NK-92 treated with Interleukin-12 subunit alpha and Interleukin-12 subunit beta, amount 100 ng/mL, for 24 hours (cell line): ENCODE results near the gene KCNIP4.

ENCODE experiments used
- DNase-seq: peaks from one replicate; lab custom pipeline; 2025; lab: John Stamatoyannopoulos, UW

The KCNIP4 gene

DNA sequence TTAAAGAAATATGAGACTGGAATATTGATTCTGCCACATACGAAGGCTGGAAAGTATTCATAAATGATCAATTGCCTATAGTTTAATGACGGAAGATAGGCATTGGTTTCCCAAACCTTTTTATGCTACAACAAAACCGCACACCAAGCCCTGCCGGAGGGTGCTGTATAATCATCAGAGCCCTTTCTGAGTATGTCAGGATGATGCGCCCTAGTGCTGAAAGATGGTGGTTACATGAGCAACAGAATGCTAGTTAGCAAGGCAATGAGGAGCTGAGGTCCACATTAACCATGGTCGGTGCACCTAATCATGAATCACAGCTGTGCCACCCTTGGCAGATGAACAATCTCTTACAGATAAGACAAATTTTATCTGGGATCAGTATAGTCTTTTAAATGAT lies 757.3 kb downstream of the KCNIP4 start:
- DNase-seq: no peak

GRCh38 chr4:21184788-21185187 lies 763.8 kb downstream of the KCNIP4 start:
- DNase-seq: no peak

DNA sequence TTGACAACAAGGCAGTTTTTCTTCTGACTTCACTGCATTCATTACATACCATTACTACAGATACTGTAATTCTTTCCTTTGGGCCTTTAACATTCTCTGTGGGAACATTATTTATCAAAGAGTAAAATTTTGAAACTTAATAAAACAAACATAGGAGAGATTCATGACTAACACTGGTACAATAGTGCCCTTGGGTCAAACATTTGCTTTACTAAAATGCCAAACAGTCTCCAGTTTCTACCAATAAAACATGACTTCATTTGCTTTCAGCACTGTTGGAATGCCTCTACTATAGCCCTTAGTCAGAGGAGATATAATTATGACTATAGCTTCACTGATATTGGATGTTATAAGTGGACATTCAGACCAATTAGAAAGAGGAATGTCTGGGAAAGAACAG lies 766.9 kb downstream of the KCNIP4 start:
- DNase-seq: no peak

DNA sequence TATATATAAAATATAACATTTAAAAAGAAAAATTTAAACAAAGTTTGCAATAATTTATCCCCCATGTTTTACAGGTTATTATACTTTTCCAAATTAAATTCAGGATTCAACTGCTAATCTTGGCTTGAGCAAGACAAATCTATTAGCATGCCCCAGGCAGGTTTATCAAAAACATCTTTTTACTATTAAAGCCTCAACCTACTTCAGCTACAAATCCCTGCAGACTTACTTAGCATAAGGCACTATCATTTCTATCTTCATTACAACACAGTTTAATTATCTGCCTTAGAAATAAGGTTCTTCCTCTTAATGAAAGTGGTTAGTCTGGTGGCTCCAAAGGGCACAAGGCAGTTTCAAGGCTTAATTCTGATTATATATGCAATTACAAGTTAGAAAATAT lies 770.7 kb downstream of the KCNIP4 start:
- DNase-seq: no peak

GRCh38 chr4:21177092-21177491 lies 771.5 kb downstream of the KCNIP4 start:
- no peak for DNase-seq

DNA sequence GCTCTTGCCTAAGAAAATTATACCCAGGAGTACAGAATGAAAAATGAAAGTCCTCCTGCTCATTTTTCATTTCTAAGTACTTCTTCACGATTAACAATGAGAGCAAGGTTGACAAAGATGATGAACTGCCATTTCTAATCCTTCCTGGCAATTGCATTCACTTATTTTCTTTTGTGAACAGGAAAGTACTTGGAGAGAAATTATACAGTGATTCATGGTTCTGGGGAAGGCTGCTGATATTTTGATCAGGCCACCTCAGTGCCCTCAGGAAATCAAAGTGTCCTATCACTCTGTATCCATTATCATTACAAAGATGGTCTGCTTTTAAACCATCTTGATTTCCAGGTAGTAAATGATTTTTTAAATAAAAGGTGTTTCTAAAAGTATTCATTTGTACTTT lies 780.9 kb downstream of the KCNIP4 start:
- no peak for DNase-seq

GRCh38 chr4:21155367-21155766 lies 793.2 kb downstream of the KCNIP4 start:
- DNase-seq: no peak

DNA sequence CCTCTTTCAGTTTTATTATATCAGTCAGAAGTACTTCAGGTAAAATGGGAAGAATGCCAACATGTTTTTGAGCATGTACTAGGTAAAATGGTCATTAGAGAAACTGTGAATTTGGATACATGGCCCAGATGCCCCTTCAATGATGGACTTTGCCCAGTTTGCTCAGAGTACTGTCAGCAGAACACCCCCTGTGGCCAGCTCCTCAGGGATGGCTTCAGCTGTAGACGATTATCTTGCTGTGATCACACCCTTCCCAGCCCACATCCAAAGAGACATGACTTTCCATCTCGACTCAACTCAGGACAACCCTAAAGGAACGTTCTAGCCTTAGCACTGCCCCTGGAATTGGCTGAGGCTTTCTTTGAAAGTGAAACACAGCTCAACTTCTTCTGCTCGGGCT lies 809.2 kb downstream of the KCNIP4 start:
- no peak for DNase-seq

GRCh38 chr4:21136051-21136630 lies 812.4 kb downstream of the KCNIP4 start:
- DNase-seq: no peak

DNA sequence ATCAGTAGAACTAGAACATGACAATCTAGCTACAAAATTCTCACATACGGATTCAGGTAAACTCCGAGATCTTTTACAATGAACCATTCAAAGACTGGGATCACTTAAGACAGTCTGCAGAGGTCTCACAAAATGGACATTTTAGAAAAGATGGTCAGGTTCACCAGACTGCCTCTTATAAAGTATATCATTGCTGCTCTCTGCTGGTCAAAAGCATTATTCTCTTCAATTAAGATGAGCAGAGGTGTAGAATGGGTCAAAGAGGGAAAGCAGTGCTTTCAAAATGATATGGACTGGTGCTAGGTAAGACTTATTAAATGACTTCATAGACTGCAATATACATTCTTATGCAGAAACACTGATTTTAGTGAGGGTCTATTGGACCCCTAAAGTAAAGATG lies 813.6 kb downstream of the KCNIP4 start:
- DNase-seq: no peak

- no peak for DNase-seq
Observed at GRCh38 chr4:21130606-21131005, 818.0 kb downstream of the KCNIP4 start.

- no peak for DNase-seq
Observed at GRCh38 chr4:21126014-21126512, 822.5 kb downstream of the KCNIP4 start.

GRCh38 chr4:21118301-21118700 lies 830.3 kb downstream of the KCNIP4 start:
- DNase-seq: no peak

DNA sequence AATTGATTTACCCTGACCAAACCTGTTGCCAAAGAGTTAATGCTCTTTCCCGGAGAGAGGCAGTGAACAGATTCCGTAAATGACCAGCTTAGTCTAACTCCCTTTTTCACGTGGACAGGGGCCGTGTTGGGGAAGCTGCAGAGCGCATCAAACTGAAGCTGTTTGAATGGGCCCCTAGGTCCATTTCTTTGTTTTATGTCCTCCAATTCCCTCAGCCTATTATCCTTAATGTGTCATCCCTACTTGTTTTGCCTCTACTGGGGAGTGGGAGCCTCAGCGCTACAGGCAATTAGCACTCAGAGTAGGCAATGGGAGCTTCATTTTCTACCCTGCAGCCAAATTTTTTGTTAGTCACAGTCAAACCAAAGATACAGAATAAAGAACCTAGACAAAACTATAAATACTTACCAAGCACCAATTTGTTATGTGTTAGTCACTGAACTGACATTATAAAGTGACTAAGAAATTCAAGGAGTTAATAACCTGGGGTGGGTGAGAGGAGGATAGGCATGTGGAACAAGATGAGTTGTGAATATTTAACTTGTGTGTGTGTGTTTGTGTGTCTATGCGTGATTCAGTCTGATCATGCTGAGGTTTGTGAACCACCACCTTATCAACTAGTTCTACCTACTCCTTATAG lies 830.9 kb downstream of the KCNIP4 start:
- DNase-seq: no peak

DNA sequence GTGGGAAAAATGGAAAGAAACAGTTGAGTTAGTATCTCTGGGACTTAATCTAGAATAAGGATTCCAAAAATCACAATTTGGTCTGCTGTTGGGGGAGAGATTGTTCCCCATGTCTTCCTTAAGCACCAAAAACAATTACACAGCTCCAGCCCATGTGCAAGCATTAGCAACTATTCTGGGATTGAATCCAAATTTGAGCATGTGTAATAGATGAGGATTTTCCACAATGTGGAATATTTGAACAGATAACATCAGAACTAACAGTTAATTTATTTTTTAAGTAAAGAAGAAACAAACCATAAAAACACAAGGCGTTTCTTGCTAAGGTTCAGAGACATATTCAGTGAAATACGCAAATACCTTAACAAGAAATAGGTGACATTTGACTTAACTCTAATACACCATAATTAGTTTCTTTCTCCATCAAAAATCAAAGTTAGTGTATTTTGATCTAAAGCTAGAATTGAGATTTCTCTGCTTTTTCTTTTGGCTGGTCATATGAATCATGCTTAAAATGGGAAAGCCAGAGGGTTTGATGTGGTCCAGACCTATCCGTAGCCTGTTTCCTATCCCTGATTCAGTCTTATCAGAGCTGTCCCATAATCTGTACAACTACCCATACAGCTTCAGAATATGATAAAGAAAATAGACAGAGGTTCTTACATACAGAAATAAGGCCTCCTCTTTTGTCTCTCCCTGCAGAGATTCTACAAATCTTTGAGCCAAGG lies 834.9 kb downstream of the KCNIP4 start:
- no peak for DNase-seq

DNA sequence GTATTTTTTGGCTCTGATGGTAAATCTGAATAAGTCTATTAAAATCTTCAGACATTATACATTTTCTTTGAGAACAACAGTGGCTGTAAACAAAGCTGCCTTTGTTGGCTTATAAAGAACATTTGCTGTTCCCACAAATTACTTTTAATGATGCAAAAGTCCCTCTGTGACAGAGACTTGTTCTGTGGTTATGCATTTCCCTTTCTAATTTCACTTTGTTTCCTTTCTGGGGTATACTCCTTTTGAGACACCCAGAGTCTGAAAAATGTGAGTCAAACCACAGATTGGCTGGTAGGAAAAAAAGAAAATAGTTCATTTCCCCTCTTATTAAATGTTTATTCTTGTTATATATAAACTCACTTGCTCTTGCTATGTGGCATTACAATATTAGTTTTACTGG lies 845.9 kb downstream of the KCNIP4 start:
- DNase-seq: no peak

DNA sequence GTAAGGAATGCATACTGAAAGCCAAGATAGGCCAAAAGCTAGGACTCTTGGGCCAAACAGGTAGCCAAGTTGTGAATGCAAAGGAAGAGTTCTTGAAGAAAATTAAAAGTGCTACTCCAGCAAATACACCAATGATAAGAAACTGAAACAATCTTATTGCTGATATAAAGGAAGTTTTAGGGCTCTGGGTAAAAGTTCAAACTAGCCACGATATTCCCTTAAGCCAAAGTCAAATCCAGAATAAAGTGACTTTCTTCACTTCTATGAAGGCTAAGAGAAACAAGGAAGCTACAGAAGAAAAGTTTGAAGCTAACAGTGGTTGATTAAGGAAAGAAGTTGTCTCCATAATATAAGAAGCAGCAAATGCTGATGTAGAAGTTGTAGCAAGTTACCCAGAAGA lies 850.7 kb downstream of the KCNIP4 start:
- no peak for DNase-seq

GRCh38 chr4:21097026-21097425 lies 851.5 kb downstream of the KCNIP4 start:
- no peak for DNase-seq

DNA sequence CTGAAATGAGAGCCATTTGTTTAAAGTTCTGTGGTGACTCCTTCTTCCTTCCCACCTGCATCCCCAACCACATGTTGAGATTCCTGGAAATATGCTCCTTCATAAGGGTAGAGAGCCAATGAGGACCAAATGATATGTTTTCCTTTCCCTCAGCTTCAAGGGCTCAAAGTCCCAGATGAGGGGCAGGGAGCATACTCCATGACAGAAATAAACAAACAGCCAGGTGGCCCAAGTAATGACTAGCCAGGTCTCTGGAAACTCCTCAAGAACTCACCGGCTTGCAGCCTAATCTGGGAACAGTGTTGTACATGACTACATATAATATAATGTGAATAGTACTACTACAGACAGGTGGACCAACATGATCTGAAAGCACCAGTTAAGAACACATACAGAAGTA lies 856.0 kb downstream of the KCNIP4 start:
- no peak for DNase-seq

GRCh38 chr4:21090094-21090666 lies 858.4 kb downstream of the KCNIP4 start:
- no peak for DNase-seq

GRCh38 chr4:21083413-21083812 lies 865.2 kb downstream of the KCNIP4 start:
- no peak for DNase-seq

- DNase-seq: no peak
Observed at GRCh38 chr4:21077967-21078366, 870.6 kb downstream of the KCNIP4 start.

GRCh38 chr4:21067351-21067750 lies 881.2 kb downstream of the KCNIP4 start:
- no peak for DNase-seq
